Measurements from ENCODE around the gene TGFBR1.
"Not testable (repeated sequence)": the region's sequence is repeated elsewhere in the genome, so short reads cannot be mapped to it uniquely, and the experiment has no call there.

Gene TGFBR1

DNA sequence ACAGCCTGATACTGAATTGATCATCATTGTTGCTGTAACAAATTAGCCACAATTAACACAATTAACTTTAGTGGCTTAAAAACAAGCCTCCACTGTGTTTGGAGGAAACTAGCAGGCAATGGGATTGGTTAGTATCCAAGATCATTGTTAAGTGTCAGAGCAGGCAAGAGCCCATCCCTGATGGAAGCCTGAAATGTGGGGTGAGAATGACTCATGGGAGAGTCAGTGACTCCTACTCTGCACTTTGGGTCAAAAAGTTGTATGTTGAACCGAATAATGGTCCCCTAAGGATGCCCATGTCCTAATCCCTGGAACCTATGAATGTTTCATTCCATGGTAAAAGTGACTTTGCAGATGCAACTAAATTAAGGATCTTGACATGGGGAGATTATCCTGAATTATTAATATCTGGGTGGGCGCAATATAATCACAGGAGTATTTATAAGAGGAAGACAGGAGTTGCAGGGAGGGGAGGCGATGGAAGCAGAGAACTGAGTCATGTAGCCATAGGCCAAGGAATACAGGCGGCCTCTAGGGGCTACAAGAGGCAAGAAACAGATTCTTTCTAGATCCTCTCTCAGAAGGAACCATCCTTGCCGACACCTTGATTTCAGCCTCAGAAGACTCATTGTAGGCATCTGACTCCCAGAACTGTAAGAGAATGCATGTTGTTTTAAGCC, 88.0 kb downstream of the TGFBR1 start:
- no peak for FAIRE-seq

DNA sequence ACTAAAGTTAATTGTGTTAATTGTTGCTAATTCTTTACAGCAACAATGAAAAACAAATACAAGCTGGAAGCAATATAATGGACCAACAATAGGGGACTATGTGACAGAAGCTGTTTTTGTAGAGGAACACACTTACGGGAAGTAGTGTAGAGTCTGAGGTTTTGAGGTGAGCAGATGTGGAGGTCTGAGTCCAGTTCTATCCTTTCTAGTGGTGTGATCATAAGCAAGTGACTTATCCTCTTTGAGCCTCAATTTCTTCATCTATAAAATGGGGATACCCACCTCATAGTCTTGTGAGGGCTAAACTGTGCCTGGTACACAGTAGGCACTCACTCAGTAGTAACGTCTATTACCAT, 88.5 kb downstream of the TGFBR1 start:
- no peak for FAIRE-seq

DNA sequence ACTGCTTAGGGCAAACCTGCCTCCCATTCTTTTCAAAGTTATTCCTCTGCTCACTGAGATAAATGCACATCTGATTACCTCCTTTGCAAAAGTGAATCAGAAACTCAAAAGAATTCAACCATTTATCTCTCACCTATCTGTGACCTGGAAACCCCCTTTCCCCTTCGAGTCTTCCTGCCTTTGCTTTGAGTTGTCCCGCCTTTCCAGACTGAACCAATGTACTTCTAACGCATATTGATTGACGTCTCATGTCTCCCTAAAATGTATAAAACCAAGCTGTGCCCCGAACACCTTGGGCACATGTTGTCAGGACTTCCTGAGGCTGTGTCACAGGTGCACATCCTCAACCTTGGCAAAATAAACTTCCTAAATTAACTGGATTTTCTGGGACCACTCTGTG, 91.6 kb downstream of the TGFBR1 start:
- not testable (repeated sequence) for FAIRE-seq

- FAIRE-seq: no peak
These were observed 92.3 kb downstream of the TGFBR1 start for GRCh38 chr9:99197124-99197630.

DNA sequence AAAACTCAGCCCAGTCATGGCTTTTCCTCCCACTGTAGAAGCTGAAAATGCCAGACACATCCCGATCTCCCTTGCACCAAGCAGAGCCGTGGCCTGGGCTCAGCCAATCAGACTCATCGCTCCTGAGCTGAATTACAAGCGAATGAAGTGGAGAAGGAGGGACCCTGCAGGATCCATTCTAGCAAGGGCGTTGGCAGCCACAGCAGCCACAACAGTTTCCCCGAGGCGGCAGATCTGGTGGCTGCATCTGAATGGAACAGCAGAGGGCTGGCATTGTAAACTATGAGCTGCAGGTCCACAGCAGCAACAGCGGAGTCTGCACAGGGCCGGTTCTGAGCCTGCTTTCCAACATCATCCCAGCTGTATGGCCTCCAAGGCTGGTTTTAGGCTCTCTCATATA, 93.1 kb downstream of the TGFBR1 start:
- FAIRE-seq: no peak

GRCh38 chr9:99199938-99200539, 95.1 kb downstream of the TGFBR1 start:
- no peak for FAIRE-seq

DNA sequence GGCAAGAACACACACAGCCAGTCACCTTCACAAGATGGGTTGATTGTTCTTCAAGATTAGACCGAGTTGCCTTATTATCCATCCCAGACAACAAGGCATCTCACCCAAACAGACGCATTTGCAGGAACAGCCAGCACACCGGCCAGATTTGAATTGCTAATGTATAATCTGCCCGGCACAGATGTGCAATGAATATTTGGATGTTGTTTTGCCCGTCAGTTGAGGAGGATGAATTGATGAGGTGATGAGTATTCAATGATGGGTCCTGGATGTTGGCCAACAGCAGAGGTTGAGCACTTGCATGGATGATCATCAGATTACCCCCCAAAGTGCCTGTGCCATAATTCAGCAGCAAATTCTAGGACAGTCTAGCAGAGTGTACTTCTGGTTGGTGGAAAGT, 96.7 kb downstream of the TGFBR1 start:
- FAIRE-seq: no peak
